GM18519 (cell line): ENCODE measurements around the gene RAPGEF1.
"Not testable (repeated sequence)": the region's sequence is repeated elsewhere in the genome, so short reads cannot be mapped to it uniquely, and the experiment has no call there.

Experiments used
- ATAC-seq: cut with Tn5 transposase; IDR thresholded peaks from one replicate; pipeline ENCODE4 v1.9.1; 2021; ENCODE audit warnings: mild to moderate bottlenecking, moderate library complexity; ENCODE audit not compliant: unreplicated experiment, low FRiP score

The RAPGEF1 gene

GRCh38 chr9:131693651-131694597 is 46.0 kb downstream of the RAPGEF1 start:
- ATAC-seq, result no peak

GRCh38 chr9:131692612-131693562 is 47.0 kb downstream of the RAPGEF1 start:
- no peak for ATAC-seq

DNA sequence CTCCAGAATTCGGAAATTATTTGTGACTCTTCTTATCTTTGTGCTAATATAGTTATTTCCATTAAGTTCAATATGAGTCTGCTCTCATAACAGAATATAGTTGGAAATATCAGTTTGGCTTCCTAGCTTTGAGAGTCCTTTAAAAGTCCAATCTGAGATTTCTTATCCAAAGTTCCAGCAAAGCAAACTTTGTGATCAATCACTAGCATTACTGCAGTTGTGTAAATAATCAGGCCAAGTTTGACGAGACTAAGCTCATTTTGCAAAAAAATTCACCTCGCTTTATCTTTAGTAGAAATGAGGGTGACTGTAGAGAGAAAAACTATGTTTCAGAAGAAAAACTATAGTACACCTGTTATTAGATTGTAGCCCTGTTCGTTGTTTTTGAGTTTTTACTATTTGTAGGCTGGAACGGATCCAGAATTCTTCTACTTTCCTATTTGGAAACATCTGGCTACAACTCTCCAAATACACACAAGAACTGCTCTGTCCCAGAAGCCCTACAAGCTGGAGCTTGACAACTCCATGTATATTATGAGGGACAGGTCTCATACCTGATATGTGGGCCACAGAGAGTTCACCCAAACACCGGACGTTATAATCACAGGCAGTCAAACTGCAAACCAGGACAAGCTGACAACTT is 47.8 kb downstream of the RAPGEF1 start:
- no peak for ATAC-seq

GRCh38 chr9:131690941-131691573 is 48.8 kb downstream of the RAPGEF1 start:
- no peak for ATAC-seq

GRCh38 chr9:131690462-131690861 is 49.4 kb downstream of the RAPGEF1 start:
- ATAC-seq, result no peak

- ATAC-seq, result no peak
Measured at GRCh38 chr9:131688377-131688776, 51.5 kb downstream of the RAPGEF1 start.

DNA sequence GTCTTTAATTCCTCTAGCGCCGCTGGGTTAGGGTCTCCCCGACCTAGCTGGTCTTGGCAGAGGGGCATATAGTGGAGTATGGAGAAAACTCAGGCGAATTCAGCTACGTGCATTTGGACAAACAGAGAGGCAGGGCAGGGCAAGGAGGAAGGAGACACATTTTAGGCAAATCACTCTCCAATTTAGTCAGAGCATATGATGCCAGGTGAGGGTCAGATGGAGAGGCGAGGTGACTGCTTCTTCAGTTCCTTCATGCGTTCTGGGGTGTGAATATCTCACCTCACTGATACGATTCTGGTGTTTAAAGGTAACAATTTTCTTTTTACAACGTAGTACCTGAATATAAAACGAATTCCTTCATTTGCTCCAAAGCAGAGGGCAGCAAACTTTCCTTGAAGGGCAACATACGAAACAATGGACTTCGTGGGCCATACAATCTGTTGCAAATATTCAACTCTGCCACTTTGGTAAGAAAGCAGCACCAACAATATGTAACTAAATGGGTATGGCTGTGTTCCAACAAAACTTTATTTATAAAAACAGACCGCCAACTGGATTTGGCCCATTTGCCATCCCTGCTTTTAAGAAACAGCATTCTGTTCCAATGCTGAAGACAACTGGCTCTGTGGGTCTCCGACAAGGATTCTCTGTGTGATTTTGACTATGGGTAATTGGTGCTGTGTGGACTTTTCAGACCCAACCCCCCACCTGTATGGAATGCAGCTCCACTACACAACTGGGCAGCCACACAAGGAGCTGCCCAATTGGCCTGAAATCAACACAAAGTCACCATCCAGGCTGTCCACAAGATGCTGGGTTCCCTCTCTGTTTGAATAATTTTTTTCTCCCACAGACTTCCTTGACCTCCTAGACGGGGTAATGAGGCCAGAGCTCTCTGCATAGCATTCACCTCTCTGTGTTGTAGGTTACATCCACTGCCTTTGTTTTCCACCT is 53.8 kb downstream of the RAPGEF1 start:
- no peak for ATAC-seq

GRCh38 chr9:131683094-131683493 is 56.8 kb downstream of the RAPGEF1 start:
- ATAC-seq, result not testable (repeated sequence)

GRCh38 chr9:131682261-131682660 is 57.6 kb downstream of the RAPGEF1 start:
- no peak for ATAC-seq

GRCh38 chr9:131681826-131682225 is 58.0 kb downstream of the RAPGEF1 start:
- not testable (repeated sequence) for ATAC-seq

DNA sequence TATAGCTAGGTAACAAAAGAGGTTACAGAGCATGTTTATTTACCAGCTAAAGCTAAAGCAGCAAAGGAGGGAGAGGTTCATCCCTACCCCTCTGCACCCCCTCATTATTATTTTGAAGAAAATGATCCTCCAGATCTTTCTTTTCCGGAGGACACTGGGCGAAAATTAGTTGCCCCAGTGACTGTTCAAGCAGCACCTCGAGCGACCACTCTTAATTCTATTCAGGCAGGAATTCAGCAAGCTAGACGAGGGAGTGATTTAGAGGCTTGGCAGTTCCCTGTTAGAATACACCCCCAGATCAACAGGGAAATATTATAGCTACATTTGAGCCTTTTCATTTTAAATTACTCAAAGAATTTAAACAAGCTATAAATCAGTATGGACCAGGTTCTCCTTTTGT is 58.8 kb downstream of the RAPGEF1 start:
- not testable (repeated sequence) for ATAC-seq

- ATAC-seq, result no peak
Measured at GRCh38 chr9:131679261-131680020, 60.4 kb downstream of the RAPGEF1 start.

DNA sequence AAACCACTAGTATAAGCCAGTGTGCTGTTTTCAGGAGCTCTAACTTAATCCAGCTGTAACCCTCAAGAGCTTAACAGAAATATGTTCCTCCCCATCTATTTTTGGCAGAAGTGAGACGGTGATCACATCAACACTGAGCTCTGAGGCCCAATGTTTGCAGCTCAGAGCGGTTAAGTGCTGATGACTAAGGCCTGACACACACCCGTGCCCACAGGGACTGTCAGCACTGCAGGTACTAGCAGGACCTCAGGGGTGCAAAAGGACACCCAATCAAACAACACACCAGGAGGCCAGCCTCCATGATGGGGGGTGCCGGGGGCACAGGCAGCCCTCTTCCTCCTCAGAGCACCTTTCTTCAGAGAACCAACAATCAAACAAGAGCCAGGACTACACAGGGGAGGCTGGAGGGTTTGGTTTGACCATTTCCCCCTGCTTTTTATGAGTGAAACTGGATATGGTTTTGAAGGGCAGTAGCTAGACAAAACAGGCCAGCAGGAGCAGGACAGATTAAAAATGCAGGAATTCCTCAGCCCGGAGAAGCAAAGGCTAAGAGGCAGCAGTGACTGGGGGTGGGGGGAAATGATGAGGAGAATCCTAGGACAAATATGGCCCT is 61.3 kb downstream of the RAPGEF1 start:
- peak; percentile 58 for ATAC-seq

DNA sequence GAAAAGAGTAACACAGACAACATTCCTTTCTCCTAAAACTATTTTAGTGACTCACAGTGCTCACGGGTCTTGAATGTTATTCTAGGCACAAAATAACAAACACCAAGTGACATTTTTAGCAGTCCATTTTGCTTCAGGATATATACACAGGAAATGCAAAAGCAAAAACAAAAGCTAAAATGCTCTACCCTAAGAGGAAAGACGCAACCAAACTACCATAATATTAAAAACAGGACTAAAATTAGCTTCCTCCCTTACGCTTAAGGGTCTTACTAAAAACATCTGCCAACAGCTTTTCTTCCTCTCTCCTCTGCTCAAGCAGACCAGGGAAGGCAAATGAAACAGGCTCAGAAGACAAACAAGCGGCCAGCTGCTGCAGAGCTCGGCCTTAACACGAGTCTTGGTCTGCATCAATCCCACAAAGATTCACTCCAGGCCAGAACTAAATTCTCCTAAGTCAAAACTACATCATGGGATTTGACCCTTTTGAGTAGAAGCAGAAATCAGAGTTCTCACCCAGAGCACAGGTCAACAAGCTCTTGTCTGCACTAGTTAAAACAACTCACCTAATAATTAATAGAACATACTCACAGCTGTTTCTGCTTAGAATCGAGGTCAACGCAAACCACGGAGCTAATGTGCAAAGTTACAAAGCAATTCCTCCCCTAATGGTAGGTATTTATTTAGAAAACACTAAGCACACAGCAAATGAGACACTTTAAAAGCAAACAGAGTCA is 62.3 kb downstream of the RAPGEF1 start:
- ATAC-seq, result no peak

DNA sequence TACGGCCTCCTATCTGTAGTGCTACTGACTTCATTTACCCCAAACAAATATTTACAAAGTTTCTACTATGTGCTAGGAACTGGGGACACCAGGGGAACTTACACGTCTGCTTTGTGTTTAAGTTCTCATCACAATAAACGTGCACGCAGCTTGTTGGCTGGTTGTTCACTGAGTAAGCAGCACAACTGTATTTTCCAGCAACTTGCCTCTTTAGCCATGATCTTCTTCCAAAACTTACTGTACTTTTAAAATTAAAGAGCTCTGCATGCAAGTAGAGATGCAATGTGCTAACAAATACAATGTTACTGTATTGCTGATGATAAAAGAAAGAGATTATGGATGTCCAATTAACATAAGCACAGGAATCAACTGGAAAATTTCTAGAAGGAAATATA is 62.8 kb downstream of the RAPGEF1 start:
- no peak for ATAC-seq

GRCh38 chr9:131676431-131676972 is 63.4 kb downstream of the RAPGEF1 start:
- no peak for ATAC-seq

- no peak for ATAC-seq
Measured at GRCh38 chr9:131675437-131676022, 64.3 kb downstream of the RAPGEF1 start.
